Measurements from ENCODE around the gene RPS21.

GRCh38 chr20:62377615-62378178, 9.2 kb upstream of the RPS21 start:
- no peak for TF ChIP-seq POLR2AphosphoS5 (IDR thresholded peaks at IDR 0.05; ENCODE audit: borderline replicate concordance, low read depth, low read length)
- TF ChIP-seq EZH2 (IDR thresholded peaks at IDR 0.05): no peak
- no peak for TF ChIP-seq FOXP2 (optimal IDR thresholded peaks at IDR 0.05; ENCODE audit: control extremely low read depth, extremely low read length, insufficient read depth)

Measured in SK-N-MC (cell line).